ENCODE data around the gene UNC5B.

DNA sequence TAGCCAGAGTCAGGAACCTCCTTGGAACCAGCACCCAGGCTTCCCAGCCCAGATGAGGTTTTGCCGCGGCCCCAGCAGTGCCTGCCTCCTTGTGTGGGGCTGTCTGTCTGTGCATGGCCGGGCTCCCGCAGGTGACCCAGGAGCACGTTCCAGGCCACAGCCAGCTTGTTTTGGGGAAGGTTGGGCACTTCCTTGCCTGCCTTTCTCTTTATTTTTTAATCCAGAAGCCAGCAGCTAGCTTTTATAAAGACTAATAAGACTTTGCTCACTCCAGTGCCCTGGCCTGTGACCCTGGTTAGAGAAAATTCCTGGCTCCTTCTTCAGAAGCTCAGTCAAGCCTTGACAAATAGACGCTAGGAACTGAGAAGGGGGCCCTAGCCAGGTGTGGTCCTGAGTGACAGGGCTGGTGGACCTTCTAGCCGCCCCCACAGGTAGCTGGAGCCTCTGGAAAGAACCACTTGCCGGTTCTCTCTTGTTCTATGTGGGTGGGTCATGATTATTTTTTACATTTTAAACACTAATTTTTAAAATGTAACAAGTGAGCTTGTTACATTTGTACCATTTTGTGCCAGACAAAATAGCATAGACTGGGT is 107.5 kb downstream of the UNC5B start:
- TF ChIP-seq GATA2 (IDR thresholded peaks at IDR 0.05; ENCODE audit: low read depth, low read length): no peak
- TF ChIP-seq GATA3 (IDR thresholded peaks at IDR 0.05; ENCODE audit: low read depth, low read length): no peak

All from SH-SY5Y (cell line).